Breast epithelium (tissue), 3 donors: ENCODE data around the gene PAPPA.

Experiments used
- CTCF ChIP-seq, 3 donors: fragments of 450-650 bp; IDR thresholded peaks; one replicate each; pipeline ENCODE4 v1.5.1; 2016 to 2017; ENCODE audit warnings: antibody characterized with exemption in 3 of 3, mild to moderate bottlenecking in 3 of 3, moderate library complexity in 3 of 3
- POLR2A ChIP-seq: fragments of 450-650 bp; IDR thresholded peaks from one replicate; pipeline ENCODE4 v1.6.1; 2016; ENCODE audit warnings: antibody characterized with exemption, mild to moderate bottlenecking, moderate library complexity

DNA sequence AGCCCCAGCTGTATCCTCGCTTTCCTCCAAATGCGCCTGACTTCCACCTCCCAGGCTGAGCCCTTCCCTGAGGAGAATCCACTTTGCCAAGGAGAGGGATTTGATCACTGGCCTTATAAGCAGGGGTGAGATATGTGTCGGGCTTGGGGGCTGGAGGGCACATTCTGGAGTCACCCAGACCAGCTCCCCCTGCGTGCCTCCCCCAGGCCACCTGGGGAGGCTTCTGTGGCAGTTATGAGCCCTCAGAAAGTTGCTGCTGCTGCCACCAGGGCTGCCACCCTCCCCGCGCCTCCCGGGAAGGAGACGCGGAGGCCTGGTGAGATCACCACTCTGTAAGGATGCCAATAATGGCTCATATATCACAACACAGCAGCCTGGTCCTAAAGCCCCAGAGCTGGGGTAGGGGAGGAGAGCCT lies 211.5 kb downstream of the PAPPA start:
- no peak for TF ChIP-seq CTCF (IDR thresholded peaks at IDR 0.05)
- no peak for TF ChIP-seq POLR2A
